ENCODE data around the gene DOCK2.

The DOCK2 gene

GRCh38 chr5:169666365-169666764 is 29.3 kb downstream of the DOCK2 start:
- no peak overlapping the region for H3K4me3 ChIP-seq (ENCODE audit: low read depth, low read length)
- no peak for TF ChIP-seq CTCF (IDR thresholded peaks at IDR 0.05; ENCODE audit: low read depth, low read length)

- no peak overlapping the region for H3K4me3 ChIP-seq (ENCODE audit: low read depth, low read length)
- TF ChIP-seq CTCF (IDR thresholded peaks at IDR 0.05; ENCODE audit: low read depth, low read length), result no peak
Measured at GRCh38 chr5:169667896-169668674, 31.0 kb downstream of the DOCK2 start.

- TF ChIP-seq CTCF (IDR thresholded peaks at IDR 0.05; ENCODE audit: low read depth, low read length), result no peak
- no peak overlapping the region for H3K4me3 ChIP-seq (ENCODE audit: low read depth, low read length)
Measured at GRCh38 chr5:169668732-169669131, 31.7 kb downstream of the DOCK2 start.

GRCh38 chr5:169670769-169671525 is 33.9 kb downstream of the DOCK2 start:
- TF ChIP-seq CTCF (IDR thresholded peaks at IDR 0.05; ENCODE audit: low read depth, low read length), result no peak
- no peak overlapping the region for H3K4me3 ChIP-seq (ENCODE audit: low read depth, low read length)

- no peak overlapping the region for H3K4me3 ChIP-seq (ENCODE audit: low read depth, low read length)
- no peak for TF ChIP-seq CTCF (IDR thresholded peaks at IDR 0.05; ENCODE audit: low read depth, low read length)
Measured at GRCh38 chr5:169682026-169682425, 45.0 kb downstream of the DOCK2 start.

GRCh38 chr5:169686137-169686536 is 49.1 kb downstream of the DOCK2 start:
- no peak overlapping the region for H3K4me3 ChIP-seq (ENCODE audit: low read depth, low read length)
- TF ChIP-seq CTCF (IDR thresholded peaks at IDR 0.05; ENCODE audit: low read depth, low read length), result no peak

GRCh38 chr5:169688106-169688505 is 51.0 kb downstream of the DOCK2 start:
- no peak overlapping the region for H3K4me3 ChIP-seq (ENCODE audit: low read depth, low read length)
- no peak for TF ChIP-seq CTCF (IDR thresholded peaks at IDR 0.05; ENCODE audit: low read depth, low read length)
